NCI-H2029 treated with DMSO at 0.1 percent for 48 hours (cell line): ENCODE measurements around the gene CBL.
A peak's percentile ranks its signal among the peaks of the same experiment; 100 is the strongest.
"Not testable (repeated sequence)": the region's sequence is repeated elsewhere in the genome, so short reads cannot be mapped to it uniquely, and the experiment has no call there.

Experiments used
- DNase-seq: peaks from one replicate; lab custom pipeline; 2025; lab: John Stamatoyannopoulos, UW

CBL gene

DNA sequence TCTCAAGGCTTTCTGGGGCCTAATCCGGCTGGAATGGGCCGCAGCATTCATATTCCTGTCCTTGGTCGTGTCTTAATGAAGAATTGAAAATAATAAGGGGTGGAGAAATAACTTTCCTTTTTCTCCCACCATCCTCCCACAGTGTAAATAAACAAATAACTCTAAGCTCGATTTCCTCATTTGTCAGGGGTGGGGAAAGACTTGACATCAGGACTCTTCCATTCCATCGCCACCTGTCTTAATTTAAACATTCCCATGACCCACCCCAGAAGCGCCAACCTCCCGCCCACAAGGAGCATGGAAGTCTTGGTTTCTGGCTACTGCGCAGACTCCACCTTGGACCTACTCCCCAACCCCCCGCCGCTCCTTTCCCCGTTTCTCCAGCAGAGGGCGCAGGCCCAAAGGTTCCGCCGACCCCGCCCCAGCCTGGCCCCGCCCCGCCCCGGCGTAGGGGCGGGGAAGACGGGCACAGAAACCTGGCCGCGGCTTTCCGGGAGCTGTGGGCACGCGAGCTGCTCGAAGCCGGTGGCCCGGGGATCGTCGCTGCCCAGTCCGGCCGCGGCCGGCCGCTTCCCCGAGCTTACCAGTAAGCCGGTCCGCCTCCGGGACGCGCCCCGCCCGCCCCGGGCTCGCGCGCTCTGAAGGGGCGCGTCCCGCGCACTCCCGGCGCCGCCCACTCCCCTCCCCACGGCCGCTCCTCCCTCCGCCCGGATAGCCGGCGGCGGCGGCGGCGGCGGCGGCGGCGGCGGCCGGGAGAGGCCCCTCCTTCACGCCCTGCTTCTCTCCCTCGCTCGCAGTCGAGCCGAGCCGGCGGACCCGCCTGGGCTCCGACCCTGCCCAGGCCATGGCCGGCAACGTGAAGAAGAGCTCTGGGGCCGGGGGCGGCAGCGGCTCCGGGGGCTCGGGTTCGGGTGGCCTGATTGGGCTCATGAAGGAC, at the start of gene CBL:
CBL (plus strand) TSS at position 766 of the 937 bp plus-strand sequence; CDS start at position 845, 79 bp downstream.
- DNase-seq = peak; percentile 56

DNA sequence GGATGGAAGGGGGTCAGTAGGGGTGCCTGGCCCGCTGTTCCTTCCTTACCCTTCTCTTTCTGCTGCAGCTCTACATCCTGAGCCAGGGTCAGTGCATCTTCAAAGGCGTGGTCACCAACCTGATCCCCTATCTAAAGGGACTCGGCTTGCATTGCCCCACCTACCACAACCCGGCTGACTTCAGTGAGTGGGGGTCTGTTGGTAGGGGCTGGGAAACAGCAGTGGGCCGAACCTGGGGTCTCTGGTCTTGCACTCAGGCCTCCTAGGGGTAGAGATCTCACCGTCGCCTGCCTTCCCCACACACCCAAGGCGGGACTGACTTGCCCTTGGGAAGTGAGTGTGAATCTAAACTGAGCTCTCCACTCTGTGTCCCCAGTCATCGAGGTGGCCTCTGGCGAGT, 49.6 kb upstream of the CBL start:
- DNase-seq = no peak

DNA sequence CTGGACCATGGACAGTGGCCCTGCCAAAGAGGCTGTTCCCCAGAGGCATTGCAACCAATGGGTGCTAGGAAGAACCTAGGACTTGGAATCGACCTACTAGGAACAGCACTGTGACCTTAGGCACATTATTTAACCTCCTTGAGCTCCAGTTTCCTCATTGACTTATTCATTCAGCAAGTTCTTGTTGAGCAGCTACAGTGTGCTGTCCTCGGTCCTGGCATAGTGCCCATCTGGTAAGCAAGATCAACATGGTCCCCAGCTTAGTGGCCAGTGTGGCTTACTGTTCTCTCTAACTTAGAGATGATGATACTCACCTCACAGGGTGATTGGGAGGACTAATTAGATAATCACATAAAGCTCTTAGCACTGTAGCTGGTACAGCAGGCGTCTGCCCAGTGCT, 49.1 kb upstream of the CBL start:
- DNase-seq = no peak

DNA sequence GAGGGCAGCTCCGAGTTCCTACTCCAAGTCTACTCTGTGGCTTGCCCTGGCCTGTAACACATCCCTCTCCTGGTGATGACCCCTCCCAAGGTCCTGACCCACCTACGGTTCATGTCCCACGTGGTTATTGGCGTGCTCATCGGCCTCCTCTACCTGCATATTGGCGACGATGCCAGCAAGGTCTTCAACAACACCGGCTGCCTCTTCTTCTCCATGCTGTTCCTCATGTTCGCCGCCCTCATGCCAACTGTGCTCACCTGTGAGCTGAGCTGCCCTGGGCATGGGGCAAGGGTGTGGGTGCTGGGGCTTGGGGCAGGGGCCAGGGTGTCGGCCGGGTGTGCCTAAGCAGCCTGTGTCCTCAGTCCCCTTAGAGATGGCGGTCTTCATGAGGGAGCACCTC, 47.7 kb upstream of the CBL start:
- no peak for DNase-seq

DNA sequence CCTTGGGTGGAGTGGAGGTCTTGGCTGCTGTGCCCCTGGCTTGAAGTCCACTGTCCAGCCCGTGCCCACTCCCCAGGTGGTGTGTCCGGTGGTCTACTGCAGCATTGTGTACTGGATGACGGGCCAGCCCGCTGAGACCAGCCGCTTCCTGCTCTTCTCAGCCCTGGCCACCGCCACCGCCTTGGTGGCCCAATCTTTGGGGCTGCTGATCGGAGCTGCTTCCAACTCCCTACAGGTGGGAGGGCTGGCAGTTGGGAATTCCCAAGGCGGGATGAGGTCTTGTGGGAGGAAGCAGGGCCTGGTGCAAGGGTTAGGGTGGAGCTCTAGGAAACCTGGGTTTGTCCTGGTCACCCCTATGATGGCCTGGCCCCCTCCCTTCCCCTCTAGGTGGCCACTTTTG, 46.0 kb upstream of the CBL start:
- no peak for DNase-seq

DNA sequence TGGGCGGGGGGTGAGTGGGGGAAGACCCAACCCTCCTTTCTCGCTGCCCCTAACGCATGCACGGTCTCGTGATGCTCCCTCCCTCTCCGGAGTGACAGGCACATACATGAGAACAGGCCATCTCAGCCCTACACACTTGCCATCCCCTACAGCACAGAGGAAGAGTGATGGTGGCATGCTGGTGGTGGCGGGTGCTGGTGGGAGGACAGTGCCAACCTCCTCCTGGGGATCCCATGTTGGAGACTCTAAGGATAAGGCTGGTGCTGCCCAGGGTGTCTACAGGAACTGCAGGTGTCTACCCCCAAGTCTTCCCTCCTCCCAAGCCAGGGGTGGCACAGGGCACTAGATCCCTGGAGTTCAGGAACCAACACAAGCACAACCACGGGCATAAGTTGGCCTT, 44.3 kb upstream of the CBL start:
- DNase-seq = no peak

DNA sequence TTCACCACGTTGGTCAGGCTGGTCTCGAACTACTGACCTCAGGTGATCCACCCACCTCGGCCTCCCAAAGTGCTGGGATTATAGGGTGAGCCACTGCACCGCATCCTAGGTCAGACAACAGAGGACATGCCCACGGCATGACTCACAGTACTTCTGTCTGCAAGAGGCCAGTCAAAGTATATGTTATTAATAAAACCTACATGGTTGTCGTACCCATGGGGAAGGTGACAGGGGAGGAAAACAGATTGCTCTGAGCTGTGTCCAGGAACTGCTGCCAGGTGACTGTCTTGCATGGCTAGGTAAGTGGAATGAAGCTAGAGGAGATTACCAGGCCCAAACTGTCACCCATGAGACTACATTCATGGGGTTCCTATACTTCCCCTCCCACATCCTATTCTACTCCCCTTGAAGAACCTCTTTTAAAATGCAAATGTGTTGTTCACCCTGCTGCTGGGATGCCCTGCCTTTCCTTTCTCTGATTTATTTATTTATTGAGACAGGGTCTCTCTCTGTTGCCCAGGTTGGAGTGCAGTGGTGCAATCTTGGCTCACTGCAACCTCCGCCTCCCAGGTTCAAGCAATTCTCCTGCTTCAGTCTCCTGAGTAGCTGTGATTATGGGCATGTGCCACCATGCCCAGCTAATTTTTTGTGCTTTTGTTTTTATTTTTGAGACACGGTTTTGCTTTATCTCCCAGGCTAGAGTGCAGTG, 39.6 kb upstream of the CBL start:
- no peak for DNase-seq

DNA sequence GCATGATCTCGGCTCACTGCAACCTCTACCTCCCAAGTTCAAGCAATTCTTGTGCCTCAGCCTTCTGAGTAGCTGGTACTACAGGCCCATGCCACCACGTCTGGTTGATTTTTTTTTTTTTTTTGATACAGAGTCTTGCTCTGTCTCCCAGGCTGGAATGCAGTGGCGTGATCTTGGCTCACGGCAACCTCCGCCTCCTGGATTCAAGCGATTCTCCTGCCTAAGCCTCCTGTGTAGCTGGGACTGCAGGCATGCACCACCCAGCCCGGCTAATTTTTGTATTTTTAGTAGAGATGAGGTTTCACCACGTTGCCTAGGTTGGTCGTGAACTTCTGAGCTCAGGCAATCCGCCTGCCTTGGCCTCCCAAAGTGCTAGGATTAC, 39.1 kb upstream of the CBL start:
- not testable (repeated sequence) for DNase-seq

DNA sequence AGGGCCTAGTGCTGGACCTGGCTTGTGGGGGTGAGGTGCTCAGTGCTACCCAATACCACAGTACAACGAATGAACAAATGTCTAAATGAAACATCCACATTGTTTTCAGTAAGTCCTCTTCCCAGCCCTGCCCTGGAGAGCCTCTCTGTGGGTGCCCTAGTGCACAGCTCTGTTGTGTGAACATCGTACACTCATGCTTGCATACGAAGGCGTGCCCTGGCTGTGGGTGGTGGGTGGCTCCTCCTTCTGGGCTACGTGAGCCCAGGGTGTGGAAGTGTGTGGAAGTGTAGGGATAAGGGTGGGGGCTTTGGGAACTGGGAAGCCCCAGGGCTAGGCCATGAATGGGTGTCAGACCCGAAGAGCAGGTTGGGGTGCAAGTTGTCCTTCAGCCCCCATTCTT, 38.2 kb upstream of the CBL start:
- DNase-seq = no peak

DNA sequence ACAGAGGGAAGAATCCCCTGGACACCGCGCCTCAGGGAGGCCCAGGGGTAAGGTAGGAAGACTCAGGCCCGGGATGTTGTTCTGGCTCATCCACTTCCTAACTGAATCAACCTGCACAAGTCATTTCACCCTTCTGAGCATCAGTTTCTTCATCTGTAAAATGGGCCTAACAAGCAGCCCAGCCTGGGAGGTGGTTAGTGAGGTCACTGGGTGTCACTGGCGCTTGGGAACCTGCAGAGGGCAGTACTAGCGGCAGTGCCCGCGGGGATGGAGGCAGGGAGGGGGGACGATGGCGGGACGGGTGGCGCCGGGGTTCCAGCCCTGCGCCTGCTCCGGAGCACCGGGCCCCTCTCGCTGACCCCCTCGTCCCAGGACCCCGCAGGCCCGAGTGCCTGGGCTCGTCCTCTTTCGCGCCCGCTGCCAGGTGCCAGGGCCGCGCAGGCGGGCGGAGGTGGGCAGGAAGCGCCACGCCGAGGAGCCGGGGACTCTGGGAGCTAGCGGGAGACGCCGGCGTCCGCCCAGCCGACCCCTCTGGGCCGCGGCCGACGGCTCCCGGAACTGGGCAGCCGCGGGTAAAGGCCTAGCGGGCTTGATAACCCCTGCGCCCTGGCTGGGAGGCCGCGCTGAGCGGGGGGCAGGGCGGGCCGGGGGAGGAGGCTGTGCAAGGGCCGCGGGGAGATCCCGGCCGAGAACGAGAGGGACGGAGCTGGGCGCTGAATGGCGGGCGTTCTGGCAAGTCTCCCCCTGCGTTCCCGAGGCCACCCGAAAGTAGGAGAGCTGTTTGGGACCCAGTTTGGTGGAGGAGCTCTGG, 37.5 kb upstream of the CBL start, which contains the start of gene NLRX1:
NLRX1 (plus strand) TSS at position 255 of the 811 bp plus-strand sequence. CDS start 2,679 bp downstream, outside the sequence.
- peak; percentile 80 for DNase-seq

DNA sequence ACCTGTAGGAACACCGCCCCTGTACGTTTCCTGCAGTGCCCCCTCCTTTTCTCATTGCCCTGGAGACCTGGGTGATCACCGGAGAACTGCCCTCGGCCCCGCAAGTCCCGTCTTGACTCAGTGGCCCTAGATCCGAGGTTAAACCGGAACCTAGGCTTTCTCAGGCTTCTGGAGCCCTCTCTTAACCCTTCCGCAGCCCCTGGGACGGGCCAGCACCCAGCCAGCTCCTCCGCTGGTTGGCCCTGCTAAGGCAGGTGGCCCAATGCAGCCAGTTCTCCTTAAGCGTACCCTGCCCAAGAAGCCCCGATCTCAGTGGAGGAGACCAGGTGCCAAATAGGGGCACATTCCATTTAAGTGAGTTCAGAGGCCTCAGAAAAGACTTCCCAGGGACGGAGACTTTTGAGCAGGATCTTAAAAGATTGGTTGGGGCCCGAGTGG, 36.8 kb upstream of the CBL start:
- DNase-seq = no peak

DNA sequence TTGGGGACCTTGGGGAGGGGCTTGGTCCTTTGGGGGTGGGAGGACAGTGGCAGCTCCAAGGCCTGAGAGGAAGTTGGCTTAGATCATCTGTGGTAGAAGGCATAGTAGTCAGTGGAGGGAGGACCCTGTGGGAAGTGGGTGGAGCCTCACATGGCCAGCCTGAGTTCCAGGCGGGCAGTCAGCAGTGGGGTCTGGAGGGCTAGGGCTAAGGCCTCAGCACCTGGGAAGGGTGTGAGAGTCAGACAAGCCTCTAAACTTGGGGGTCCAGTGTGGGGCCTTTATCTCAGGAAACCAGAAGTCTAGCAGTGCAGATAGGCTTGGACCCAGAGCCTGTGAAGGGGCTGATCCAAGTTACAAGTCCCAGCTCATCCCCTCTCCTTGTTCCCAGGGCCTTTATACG, 33.6 kb upstream of the CBL start:
- no peak for DNase-seq

DNA sequence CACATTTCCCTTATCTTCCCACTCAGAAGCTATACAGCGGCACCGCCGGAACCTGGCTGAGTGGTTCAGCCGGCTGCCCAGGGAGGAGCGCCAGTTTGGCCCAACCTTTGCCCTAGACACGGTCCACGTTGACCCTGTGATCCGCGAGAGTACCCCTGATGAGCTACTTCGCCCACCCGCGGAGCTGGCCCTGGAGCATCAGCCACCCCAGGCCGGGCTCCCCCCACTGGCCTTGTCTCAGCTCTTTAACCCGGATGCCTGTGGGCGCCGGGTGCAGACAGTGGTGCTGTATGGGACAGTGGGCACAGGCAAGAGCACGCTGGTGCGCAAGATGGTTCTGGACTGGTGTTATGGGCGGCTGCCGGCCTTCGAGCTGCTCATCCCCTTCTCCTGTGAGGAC, 32.7 kb upstream of the CBL start:
- no peak for DNase-seq

DNA sequence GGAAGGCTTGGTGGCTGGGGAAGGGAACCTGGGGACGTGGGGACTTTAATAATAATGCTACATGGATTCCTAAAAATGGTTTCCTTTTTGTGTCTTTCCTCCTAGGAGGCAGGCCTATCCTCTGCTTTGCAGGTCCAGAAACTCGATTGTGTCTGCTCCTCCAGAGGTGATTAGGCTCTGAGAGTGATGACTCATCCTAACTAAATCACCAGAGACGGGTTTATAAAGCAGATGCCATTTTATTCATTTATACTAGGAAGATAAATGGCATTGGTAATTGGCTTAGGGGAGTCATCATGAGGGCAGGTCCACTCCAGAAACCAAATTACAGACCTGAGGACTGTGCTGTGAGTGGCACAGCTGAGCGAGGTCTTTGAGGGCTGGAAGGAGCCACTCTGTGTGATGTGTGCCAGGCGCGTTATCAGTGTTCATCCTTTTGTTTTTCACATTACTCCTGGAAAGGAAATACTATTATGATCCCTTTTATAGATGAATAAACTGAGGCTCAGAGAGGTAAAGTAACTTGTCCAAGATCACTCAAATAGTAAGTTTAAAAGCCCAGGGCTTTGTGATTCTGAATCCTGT, 30.6 kb upstream of the CBL start:
- DNase-seq = peak; percentile 15

DNA sequence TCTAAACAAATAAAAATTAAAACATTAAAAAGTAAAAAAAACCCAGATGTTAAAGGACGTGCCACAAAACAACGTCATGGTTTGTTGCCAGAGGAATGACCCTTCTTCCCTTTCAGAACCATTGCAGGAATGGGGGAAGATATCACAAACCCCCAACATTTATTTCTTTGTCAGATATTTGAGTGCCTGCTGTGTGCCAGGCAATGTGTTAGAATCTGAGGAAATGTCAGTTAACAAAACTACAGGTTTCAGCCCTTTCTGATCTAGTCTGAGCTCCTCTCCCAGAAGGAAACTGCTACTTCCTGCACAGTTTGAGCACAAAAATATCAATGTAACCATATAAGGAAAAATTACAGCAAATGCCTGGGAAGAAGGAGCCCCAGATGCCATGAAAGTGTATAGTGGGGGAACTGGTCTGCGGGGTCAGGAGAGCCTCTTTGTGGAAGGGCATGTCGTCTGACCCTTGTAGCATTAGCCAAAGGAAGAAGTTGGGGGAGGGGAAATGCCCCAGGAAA, 27.9 kb upstream of the CBL start:
- DNase-seq = no peak

DNA sequence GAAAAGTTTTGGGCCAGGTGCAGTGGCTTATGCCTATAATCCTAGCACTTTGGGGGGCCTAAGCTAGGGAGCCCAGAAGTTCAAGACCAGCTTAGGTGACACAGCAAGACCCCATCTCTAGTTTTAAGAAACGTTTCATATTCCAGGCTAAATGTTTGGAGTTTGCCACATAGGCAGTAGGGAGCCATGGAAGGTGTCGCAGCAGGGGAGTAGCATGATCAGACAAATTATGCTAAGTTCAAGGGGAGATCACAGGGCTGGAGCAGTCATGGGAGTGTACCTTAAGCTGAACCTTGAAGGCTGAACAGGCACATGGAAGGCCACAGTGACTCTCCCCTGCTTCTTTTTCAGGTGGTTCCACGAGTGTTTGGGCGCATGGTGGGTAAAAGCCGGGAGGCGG, 26.8 kb upstream of the CBL start:
- DNase-seq = no peak

DNA sequence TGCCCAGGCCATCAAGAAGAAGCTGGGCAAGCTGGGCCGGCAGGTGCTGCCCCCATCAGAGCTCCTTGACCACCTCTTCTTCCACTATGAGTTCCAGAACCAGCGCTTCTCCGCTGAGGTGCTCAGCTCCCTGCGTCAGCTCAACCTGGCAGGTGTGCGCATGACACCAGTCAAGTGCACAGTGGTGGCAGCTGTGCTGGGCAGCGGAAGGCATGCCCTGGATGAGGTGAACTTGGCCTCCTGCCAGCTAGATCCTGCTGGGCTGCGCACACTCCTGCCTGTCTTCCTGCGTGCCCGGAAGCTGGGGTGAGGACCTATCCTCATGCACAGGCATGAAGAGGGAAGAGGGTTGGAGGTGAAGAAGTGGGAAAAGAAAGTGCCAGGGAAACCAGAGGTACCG, 26.2 kb upstream of the CBL start:
- peak; percentile 92 for DNase-seq

DNA sequence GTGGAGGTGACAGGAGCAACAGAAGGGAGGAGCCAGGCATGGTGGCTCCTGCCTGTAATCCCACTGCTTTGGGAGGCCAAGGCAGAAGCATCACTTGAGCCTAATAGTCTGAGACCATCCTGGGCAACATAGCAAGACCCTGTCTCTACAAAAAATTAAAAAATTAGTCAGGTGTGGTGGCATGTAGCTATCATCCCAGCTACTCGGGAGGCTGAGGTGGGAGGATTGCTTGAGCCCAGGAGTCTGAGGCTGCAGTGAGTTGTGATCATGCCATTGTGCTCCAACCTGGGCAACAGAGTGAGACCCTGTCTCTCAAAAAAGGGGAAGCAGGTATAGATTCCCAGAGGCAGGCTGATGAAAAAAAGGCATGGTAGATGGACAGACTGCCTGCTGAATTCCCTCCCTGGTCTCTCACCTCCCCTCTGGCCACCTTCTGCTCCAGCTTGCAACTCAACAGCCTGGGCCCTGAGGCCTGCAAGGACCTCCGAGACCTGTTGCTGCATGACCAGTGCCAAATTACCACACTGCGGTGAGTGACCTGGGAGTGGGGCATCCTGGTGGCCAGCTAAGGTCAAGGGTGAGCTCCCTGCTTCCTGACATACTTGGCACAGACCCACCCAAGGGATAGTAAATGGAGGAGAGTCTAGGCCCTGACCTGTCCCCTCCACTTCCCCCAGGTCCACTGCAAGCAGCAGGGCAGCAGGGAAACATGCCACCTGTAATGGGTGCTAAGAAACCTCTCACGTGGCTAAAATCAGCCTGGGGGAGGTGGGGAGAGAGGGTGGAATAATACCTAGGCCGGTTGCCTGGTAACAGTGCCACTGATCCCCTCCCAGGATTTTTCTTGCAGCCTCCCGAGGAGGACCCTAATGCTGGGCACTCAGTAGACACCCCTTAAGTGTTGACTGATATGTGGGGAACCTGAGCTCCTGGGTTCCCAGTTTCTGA, 25.1 kb upstream of the CBL start:
- DNase-seq = no peak

DNA sequence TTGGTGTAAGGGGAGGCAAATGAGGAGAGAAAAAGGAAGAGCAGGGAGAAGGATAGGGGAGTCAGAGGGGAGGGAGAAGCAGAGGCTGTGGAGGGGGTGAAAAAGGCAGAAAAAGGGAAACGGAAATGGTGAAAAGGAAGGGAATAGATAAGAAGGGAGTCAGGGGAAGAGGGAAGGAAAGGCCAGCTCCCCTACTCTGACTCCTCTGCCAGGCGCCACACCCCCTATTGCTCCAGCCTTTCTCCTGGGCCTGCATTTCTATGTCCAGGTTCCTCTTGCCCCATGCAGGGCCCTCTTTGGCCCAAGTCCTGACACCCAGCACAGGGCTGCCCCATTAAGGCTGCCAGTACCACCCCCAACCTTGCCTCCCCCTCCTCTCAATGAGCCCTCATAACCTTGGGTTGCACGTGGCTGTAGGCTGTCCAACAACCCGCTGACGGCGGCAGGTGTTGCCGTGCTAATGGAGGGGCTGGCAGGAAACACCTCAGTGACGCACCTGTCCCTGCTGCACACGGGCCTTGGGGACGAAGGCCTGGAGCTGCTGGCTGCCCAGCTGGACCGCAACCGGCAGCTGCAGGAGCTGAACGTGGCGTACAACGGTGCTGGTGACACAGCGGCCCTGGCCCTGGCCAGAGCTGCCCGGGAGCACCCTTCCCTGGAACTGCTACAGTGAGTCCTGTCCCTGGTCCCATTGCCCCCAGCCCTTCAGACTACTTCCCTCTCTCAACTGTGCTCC, 24.3 kb upstream of the CBL start:
- DNase-seq = peak; percentile 48

DNA sequence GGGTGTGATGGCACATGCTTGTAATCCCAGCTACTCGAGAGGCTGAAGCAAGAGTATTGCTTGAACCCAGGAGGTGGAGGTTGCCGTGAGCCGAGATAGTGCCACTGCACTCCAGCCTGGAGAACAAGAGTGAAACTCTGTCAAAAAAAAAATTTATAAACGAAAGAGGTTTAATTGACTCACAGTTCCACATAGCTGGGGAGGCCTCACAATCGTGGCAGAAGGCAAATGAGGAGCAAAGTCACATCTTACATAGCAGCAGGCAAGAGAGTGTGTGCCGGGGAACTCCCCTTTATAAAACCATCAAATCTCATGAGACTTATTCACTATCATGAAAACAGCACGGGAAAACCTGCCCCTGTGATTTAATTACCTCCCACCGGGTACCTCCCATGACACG, 21.7 kb upstream of the CBL start:
- DNase-seq = not testable (repeated sequence)
